COLO668 (cell line): Measurements from ENCODE around the gene ZSWIM4.
"Not testable (repeated sequence)": the region's sequence is repeated elsewhere in the genome, so short reads cannot be mapped to it uniquely, and the experiment has no call there.

Experiments used
- DNase-seq: peaks from one replicate; lab custom pipeline; 2025; ENCODE audit not compliant: unreplicated experiment; lab: John Stamatoyannopoulos, UW

The ZSWIM4 gene

DNA sequence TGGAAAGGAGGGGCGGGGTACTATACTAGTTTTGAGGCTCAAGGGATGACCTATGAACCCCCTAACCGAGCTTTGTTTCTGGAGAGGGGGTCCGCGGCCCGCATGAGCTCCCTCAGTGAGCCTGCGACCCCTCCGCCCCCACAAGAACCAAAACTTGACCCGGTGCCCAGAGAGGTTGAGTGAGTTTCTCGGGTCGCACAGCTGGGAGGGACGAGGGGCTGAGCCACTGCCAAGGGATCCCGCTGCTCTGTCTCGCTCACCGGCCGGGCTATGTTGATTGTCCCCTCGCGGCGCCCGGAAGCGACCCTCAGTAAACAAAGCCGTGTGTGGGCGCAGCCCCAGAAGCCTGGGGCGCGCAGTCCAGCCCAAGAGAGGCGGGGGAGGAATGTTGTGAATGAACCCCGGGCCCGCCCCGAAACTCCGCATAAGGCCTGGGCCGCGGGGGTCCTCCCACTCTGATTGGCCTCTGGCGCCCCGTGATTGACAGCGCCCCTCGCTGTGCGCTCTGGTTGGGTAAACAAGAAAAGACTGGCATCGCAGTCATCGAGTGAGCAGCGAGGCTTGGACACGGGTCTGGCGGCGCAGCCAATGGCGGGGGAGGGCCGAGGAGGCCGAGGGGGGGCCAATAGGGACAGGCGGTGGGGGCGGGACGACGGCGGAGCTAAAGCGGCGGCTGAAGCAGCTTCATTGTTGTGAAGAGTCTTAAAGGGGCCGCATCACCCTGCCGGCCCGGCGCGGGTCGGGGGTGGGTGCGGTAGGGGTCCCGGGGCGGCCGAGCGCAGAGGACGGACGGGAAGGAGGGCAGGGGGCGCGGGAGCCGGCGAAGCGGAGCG, at the start of gene ZSWIM4:
Gene ZSWIM4 (plus strand): TSS at position 687 of the 833 bp plus-strand sequence. CDS start 206 bp downstream, outside the sequence.
- peak; percentile 98 for DNase-seq

DNA sequence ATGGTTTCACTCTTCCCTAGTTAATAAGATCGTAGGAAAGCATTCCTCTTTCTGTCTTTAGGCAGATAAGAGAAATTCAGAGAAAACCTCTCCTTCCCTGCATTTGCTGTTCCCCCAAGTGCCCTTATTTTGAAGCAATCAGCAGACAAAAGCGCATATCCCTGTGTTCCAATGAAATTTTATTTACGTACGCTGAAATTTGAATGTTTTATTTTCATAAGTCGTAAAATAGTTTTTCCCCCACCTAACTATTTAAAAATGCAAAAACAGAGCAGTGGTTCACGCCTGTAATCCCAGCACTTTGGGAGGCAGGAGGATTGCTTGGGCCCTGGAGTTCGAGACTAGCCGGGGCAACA, 48.2 kb upstream of the ZSWIM4 start:
- no peak for DNase-seq

DNA sequence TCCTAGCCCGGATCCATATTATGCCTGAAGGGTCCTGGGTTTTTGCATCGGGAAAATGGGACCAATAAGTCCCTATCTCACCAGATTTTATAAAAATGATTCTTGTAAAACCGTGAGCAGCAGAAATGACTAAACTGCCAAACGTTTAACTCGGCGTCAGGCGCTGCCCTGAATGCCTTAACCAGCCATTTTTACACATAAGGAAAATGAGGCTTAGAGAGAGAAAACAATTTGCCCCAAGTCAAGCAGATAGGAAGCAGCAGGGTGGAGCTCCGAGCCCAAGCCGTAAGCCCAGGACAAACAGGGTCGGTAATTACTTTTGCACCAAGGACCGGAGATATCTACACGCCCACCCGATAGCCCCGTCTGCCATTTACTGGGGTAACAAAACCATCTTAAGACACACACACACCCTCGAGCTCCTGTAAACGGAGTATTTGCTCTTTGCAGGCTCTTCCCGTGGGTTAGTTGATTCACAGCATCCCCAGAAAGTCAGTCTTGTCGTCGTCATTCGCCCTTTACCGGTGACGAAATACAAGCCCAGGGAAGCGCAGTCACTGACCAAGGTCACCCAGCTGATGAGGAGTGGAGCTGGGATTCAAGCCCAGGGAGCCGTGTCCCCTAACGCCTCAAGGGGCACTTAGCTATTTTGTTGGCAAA, 46.9 kb upstream of the ZSWIM4 start:
- DNase-seq, result peak; percentile 27

DNA sequence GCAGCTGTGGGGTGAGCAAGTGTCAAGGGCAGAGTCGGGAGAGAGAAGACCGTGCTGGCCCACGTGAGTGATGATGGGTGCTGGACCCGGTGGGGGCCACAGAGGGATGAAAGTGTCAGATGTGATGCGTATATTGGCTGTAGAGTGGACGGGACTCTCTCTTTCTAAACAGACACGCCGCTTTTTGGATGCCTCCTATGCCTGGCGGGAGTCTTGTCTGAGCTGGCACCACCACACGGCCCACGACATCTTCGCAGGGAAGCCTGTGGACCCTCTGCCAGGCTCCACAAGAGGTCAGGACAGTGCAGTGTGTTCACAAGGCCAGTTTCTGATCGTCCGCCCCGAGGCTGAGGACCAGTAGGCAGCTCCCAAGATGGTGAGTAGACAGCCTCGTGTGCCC, 43.8 kb upstream of the ZSWIM4 start:
- DNase-seq, result no peak

DNA sequence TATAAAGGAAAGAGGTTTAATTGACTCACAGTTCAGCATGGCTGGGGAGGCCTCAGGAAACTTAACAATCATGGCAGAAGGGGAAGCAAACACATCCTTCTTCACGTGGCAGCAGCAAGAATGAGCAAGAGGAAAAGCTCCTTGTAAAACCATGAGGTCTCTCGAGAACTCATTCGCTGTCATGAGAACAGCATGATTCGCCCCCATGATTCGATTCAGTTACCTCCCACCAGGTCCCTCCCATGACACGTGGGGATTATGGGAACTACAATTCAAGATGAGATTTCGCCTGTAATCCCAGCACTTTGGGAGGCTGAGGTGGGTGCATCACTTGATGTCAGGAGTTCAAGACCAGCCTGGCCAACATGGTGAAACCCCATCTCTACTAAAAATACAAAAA, 41.6 kb upstream of the ZSWIM4 start:
- not testable (repeated sequence) for DNase-seq

DNA sequence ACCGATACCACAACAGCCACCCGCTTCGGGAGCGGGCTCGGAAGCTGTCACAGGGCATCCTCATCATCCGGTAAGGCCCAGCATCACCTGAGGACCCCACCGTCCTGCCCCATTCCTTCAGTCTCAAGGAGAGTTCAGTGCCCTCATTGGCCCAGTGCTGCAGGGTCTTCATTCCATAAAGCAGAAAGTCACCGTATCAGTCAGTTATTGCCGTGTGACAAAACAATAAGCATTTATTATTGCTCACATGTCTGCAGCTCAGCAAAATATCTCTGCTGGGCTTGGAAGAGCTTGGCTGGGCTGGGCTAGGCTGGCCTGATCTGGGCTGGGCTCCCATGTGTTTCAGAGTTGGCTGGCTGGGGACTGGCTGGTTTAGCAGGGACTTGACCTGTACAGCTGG, 39.0 kb upstream of the ZSWIM4 start:
- no peak for DNase-seq

DNA sequence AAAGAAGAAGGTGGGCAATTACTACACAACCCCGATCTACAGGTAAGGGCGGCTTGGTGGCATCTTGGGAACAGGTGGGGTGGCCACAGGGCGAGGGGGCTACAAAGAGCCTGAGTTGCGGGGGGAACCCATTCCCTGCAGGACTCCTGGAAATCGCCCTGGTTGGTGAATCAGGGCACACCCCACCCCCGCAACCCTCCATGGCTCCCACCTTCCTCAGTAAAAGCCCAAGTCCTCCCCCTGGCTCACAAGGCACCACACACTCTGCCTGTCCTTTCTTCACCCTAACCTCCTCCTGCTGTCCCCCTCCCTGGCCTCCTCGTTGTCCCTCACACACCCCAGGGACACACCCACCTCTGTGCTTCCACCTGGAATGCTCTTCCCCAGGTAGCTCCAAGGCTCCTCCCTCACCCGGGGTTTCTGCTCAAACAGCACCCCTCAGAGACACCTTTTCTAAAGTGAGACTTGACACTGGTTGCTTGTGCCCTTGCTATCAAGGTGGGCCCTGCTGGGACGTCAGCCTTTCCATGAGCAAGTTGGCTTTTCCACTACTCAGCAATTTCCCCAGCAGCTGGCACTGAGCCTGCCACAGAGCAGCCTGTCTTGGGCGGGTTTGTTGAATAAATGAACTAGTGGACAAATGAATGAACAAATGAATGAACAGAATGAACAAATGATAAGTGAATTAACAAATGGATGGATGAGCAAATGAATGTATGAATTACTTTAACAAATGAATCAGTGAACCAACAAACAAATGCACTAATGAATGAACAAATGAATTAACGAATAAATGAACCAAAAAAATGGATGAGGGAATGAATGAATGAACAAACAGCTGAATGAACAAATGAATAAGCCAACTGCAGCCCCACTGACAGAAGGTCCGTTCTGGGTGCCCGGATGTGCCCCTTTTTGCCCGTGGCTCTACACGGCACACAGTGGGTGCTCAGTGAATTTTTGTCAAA, 37.2 kb upstream of the ZSWIM4 start:
- DNase-seq, result no peak

DNA sequence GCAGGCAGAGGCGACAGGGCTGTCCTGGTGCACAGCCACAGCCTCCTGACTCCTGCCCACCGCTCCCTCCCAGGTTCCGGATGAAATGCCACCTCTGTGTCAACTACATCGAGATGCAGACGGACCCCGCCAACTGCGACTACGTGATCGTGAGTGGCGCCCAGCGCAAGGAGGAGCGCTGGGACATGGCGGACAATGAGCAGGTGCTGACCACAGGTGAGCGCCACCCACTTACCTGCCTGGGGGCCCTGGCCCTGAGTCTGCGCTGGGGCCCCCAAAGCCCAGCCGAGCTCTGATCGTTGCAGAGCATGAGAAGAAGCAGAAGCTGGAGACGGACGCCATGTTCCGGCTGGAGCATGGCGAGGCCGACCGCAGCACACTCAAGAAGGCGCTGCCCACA, 36.4 kb upstream of the ZSWIM4 start:
- no peak for DNase-seq

DNA sequence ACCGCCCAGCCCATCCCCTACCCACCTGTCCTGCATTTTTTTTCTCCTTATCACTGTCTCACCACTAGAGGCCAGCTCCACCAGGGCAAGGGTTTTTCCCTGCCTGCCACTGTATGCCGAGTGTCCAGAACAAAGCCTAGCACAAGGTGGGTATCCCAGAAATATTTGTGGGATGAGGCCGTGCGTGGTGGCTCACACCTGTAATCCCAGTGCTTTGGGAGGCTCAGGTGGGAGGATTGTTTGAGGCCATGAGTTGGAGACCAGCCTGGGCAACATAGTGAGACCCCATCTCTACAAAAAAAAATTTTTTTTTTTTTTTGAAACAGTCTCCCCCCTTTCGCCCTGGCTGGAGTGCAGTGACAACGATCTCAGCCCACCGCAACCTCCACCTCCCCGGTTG, 33.8 kb upstream of the ZSWIM4 start:
- DNase-seq, result no peak

DNA sequence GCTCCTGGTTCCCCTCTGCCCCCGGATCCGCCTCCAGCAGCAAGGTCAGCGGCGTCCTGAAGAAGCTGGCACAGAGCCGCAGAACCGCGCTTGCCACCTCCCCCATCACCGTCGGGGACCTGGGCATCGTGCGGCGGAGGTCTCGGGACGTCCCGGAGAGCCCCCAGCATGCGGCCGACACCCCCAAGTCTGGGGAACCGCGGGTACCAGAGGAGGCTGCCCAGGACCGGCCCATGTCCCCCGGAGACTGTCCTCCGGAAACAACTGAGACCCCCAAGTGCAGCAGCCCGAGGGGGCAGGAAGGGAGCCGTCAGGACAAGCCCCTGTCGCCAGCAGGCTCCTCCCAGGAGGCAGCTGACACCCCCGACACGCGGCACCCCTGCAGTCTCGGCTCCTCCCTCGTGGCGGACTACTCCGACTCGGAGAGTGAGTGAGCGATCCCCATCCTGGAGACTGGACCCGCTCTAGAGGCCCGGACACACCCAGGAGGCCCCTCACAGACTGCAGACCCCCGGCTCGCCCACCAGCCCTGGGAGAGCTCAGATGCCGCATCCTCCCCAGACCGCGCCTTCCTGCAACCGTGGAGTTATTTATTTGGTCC, 32.5 kb upstream of the ZSWIM4 start:
- DNase-seq, result no peak

DNA sequence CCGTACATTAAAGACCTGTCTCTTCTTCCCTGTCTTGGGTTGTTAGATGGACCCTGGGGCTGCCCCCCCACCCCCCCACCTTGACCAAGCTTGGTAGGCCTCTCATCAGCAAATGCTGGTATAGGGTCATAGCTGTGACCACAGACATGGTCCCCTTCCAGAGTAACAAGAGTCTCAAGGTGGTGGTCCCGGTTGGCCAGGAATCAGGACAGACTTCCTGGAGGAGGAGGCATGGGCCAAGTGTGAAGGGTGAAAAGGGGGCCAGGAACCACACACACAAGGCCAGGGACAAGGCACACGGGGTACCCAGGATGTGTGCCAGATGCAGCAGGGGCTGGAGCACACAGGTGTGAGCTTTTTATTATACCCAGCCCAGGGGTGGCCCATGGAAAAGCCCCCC, 32.0 kb upstream of the ZSWIM4 start:
- DNase-seq, result no peak

DNA sequence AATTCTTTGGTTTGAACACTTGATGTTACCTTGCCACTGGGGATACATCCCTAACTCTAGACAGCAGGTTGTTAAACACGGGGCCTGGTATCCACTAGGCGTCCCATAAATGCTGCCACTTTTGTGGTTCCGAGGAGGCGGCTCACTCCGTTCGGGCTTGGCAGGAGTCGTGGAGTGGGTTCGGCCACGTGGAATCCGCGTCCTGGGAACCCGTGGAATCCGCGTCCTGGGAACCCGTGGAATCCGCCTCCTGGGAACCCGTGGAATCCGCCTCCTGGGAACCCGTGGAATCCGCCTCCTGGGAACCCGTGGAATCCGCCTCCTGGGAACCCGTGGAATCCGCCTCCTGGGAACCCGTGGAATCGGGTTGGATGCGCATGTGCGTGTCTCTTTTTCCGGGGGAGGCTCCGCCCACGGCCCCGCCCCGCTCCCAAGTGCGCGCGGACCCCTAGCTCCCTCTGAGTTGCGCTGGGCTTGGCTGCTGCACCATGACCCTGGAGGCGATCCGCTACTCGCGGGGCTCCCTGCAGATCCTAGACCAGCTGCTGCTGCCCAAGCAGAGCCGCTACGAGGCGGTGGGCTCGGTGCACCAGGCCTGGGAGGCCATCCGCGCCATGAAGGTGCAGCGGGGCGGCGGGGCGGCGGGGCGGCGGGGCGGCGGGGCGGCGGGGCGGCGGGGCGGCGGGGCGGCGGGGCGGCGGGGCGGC, 31.0 kb upstream of the ZSWIM4 start, which contains the start of gene MRI1:
Gene MRI1 (plus strand): TSS at position 422 of the 707 bp plus-strand sequence. CDS start 67 bp downstream, at position 489.
- DNase-seq, result peak; percentile 71

DNA sequence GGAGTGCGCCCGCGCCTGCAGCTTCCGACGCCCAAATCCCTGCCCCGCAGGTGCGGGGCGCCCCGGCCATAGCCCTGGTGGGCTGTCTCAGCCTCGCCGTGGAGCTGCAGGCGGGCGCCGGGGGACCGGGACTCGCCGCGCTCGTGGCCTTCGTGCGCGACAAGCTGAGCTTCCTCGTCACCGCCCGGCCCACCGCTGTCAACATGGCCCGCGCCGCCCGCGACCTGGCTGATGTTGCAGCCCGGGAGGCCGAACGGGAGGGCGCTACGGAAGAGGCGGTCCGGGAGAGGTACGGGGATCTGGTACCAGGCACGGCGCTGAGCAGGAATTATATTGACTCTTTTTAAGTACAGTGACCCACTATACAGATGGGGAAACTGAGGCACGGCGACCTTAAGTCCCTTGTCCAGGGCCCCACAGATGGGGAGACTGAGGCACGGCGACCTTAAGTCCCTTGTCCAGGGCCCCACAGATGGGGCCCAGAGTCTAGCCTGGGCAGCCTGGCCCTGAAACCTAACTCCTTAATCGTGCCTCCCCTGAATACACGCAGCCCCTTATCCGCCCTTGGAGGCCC, 30.3 kb upstream of the ZSWIM4 start:
- DNase-seq, result peak; percentile 54

DNA sequence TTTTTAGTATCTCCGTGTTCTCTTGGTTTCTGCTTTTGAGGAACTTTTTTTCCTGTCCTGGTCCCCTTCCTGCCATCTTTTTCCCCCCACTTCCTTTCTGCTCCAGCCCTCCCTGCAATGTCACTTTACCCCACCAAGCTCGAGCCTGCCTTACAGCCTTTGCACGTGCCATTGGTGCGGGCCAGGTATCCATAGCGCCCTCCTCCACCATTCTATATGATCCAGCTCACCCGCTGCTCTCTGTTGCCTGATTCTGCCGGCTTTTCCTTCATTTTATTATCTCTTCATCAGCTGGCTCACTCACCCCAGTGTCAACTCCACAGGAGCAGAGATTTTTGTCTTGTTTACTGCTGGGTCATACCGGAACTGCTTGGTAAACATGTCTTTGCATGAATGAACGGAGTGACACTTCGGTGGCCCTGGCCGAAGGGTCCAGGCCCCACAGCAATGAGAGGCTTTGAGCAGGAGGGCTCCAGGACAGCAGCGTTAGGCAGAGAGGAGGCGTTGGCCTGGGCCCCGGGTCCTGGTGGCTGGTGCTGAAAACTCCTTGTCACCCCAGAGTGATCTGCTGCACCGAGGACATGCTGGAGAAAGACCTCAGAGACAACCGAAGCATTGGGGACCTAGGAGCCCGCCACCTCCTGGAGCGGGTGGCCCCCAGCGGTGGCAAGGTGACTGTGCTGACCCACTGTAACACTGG, 29.7 kb upstream of the ZSWIM4 start:
- no peak for DNase-seq

DNA sequence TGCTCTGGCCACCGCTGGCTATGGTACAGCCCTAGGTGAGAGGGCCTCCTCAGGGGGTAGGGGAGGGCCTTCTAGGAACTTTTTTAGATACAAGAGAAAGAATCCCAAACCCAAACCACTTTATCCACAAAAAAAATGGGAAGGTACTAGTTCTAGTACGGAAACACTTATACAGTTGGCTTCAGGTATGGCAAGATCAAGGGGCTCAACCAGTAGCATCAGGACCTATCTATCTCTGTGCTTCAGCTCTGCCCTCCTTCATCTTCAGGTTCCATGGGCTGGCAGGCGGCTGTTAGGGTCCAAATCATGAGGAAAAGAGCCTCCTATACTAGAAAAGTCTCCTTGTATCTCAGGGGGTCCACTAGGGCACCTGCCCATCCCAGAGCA, 29.2 kb upstream of the ZSWIM4 start:
- no peak for DNase-seq

DNA sequence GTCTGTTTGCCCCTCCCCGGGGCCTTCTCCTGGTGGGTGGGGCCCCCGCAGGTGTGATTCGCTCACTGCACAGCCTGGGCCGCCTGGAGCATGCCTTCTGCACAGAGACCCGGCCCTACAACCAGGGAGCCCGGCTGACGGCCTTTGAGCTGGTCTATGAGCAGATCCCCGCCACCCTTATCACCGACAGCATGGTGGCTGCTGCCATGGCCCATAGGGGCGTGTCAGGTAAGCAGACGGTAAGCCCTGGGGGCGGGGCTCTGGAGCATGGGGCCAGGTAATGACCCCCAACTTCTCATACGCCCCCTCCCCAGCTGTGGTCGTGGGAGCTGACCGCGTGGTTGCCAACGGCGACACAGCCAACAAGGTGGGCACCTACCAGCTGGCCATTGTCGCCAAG, 26.7 kb upstream of the ZSWIM4 start:
- DNase-seq, result no peak

DNA sequence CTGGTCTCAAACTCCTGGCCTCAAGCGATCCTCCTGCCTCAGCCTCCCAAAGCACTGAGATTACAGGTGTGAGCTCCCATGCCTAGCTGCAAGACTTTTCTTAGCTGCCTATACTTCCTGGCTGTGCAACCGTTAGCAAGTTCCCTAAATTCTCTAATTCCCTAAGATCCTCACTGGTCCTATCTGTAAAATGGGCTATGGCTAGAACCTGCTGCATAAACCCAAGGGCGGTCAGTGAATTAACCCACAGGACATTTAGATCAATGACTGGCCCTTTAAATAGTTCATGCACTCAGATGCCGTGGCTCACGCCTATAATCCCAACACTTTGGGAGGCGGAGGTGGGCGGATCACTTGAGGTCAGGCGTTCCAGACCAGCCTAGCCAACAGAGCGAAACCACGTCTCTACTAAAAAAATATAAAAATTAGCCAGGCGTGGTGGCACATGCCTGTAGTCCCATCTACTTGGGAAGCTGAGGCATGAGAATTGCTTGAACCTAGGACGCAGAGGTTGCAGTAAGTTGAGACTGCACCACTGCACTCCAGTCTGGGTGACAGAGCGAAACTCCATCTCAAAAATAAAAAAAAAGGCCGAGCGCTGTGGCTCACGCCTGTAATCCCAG, 25.1 kb upstream of the ZSWIM4 start:
- DNase-seq, result no peak

DNA sequence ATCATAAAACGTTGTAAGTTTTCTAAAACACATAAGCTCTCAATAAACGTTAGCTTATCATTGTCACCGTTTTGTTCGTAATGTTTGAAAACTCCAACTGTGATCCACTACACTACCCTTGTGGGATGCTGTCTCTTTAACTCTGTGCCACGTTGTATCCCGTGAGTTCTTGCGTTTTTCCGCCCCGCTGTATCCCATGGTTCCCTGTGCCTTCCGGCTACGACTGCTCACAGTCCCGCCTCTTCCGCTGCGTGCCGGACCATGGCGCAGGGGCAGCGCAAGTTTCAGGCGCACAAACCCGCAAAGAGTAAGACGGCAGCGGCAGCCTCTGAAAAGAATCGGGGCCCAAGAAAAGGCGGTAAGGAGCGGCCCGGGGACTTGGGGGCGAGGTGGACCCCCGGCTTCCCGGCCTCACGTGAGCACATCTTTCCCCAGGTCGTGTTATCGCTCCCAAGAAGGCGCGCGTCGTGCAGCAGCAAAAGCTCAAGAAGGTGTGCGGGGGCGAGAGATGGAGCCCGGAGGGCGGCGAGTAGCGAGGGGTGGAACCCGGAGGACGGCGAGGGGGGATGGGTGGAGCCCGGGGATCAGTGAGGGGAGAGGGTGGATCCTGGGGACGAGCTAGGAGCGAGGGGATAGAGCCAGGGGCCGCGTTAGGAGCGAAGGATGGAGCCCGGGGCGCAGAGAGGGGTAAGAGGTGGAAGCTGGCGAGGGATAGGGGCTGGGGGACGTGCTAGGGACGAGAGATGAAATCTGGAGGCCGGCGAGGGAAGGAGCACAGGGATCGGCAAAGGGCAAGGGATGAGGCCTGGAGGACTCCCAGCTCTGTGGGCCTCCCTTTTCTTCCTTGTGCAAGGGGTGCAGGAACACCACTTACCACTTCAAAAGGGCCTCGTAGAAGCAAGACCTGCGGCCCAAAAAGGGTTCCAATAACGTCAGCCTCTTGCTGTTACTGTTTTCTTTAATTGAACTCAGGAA, 20.7 kb upstream of the ZSWIM4 start, which contains the start of gene C19orf53:
Gene C19orf53 (plus strand): TSS at position 240 of the 975 bp plus-strand sequence. CDS start 22 bp downstream, at position 262.
- peak; percentile 89 for DNase-seq
